ENCODE data around the gene OR10D3.
"Not testable (repeated sequence)": the region's sequence is repeated elsewhere in the genome, so short reads cannot be mapped to it uniquely, and the experiment has no call there.

The OR10D3 gene

GRCh38 chr11:124183068-124183467, at the start of gene OR10D3:
Gene OR10D3, plus strand, starts transcription at chr11:124183345. Its CDS starts 1,925 bp downstream, at chr11:124185270.
- no peak for DNase-seq (ENCODE audit: low read depth in 2 of 2)

- DNase-seq (ENCODE audit: low read depth in 2 of 2) = no peak
Measured at GRCh38 chr11:124143034-124143433, 40.1 kb upstream of the OR10D3 start.

- no peak for DNase-seq (ENCODE audit: low read depth in 2 of 2)
Measured at GRCh38 chr11:124147951-124148350, 35.2 kb upstream of the OR10D3 start.

- no peak for DNase-seq (ENCODE audit: low read depth in 2 of 2)
Measured at GRCh38 chr11:124150684-124151083, 32.5 kb upstream of the OR10D3 start.

- DNase-seq (ENCODE audit: low read depth in 2 of 2) = no peak
Measured at GRCh38 chr11:124152770-124153407, 30.3 kb upstream of the OR10D3 start.

GRCh38 chr11:124153821-124154220, 29.3 kb upstream of the OR10D3 start:
- DNase-seq (ENCODE audit: low read depth in 2 of 2) = no peak

- DNase-seq (ENCODE audit: low read depth in 2 of 2) = no peak
Measured at GRCh38 chr11:124159481-124159880, 23.7 kb upstream of the OR10D3 start.

GRCh38 chr11:124160986-124161385, 22.2 kb upstream of the OR10D3 start:
- no peak for DNase-seq (ENCODE audit: low read depth in 2 of 2)

GRCh38 chr11:124167826-124168231, 15.3 kb upstream of the OR10D3 start:
- DNase-seq (ENCODE audit: low read depth in 2 of 2) = no peak

- DNase-seq (ENCODE audit: low read depth in 2 of 2) = no peak
Measured at GRCh38 chr11:124168796-124169195, 14.3 kb upstream of the OR10D3 start.

- DNase-seq (ENCODE audit: low read depth in 2 of 2) = not testable (repeated sequence)
Measured at GRCh38 chr11:124170315-124170714, 12.8 kb upstream of the OR10D3 start.

GRCh38 chr11:124170801-124171586, 12.2 kb upstream of the OR10D3 start:
- DNase-seq (ENCODE audit: low read depth in 2 of 2) = no peak

GRCh38 chr11:124172101-124172500, 11.0 kb upstream of the OR10D3 start:
- no peak for DNase-seq (ENCODE audit: low read depth in 2 of 2)

GRCh38 chr11:124172599-124172998, 10.5 kb upstream of the OR10D3 start:
- DNase-seq (ENCODE audit: low read depth in 2 of 2) = no peak

GRCh38 chr11:124174001-124174583, 9.1 kb upstream of the OR10D3 start:
- DNase-seq (ENCODE audit: low read depth in 2 of 2) = no peak

- no peak for DNase-seq (ENCODE audit: low read depth in 2 of 2)
Measured at GRCh38 chr11:124176925-124177715, 6.0 kb upstream of the OR10D3 start.

GRCh38 chr11:124179310-124179709, 3.8 kb upstream of the OR10D3 start:
- no peak for DNase-seq (ENCODE audit: low read depth in 2 of 2)

- DNase-seq (ENCODE audit: low read depth in 2 of 2) = no peak
Measured at GRCh38 chr11:124190298-124191139, 7.4 kb downstream of the OR10D3 start.

GRCh38 chr11:124193221-124194010, 10.3 kb downstream of the OR10D3 start:
- DNase-seq (ENCODE audit: low read depth in 2 of 2) = no peak
